ENCODE data around the gene ITK. TPM values are rescaled to one million over a fixed set of nuclear protein-coding genes. Genes with fewer than 3 reads are reported as not detected.
A peak's percentile ranks its signal among the peaks of the same experiment; 100 is the strongest.

ITK gene
- total RNA-seq, 1 experiment from 2014 or later = not detected

DNA sequence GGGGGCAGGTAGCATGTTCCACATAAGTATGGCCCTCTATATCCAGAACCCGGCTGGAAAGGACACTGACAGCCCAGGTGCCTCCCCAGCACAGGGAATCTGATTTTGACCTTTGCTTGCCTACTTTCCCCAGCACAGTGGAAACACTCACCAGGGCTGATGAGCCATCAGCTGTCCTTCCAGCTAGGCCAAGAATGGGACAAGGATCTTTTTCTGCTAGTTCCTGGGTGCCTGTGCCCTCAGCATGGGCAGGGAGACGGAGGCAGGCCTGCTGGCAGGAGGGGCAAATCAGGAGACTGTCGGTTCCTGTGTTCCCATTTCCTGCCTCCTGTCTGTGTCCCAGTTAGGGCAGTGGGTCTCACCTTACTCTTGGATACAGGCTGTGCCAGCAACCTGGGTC, 86.4 kb downstream of the ITK start:
- intact Hi-C loops (cut with micrococcal nuclease; ENCODE audit: unreplicated experiment) = loop anchor here (5.0 kb wide), 1 partner anchor 45 kb away; no protein-coding TSS in a partner anchor
- Histone ChIP-seq H3K27me3 (replicated peaks; ENCODE audit: control insufficient read depth, insufficient read depth, low read length) (no peaks in the 10 kb centered on the region; the same call in 1 of the 2 replicates), H3K9me3 (no peaks in the 10 kb centered on the region), H3K4me3 (ENCODE audit: low read depth, low read length) (no peak overlapping the region), H3K36me3 (ENCODE audit: control insufficient read depth, insufficient read depth, low read length) (no peaks in the 10 kb centered on the region), H3K4me1 (no peaks in the 10 kb centered on the region)
- H3K27me3 Mint-ChIP-seq (ENCODE audit: insufficient read depth, unreplicated experiment) = peaks cover 11% of the 10 kb centered on the region
- POLR2A ChIA-PET = no interaction called here
- H3K4me3 Mint-ChIP-seq (ENCODE audit: unreplicated experiment) = peak overlapping the region; percentile 66
- CTCF ChIA-PET = interaction anchor here (0.6 to 0.9 kb wide), 2 partner anchors 20 to 124 kb away, joined by 3 read pairs; partner anchors contain the start of gene MED7
- no peak overlapping the region for H3K27ac Mint-ChIP-seq (ENCODE audit: unreplicated experiment)
- H3K36me3 Mint-ChIP-seq (ENCODE audit: insufficient read depth, unreplicated experiment) = no peaks in the 10 kb centered on the region
- BruUV-seq (replicated peaks) = no TSS peak
- no peak for DNase-seq
- H3K9me3 Mint-ChIP-seq (ENCODE audit: unreplicated experiment) = no peaks in the 10 kb centered on the region
- H3K4me1 Mint-ChIP-seq (ENCODE audit: low read depth, unreplicated experiment) = no peaks in the 10 kb centered on the region
- TF ChIP-seq CTCF (IDR thresholded peaks at IDR 0.05; ENCODE audit: insufficient read depth in 1 of 2, low read depth in 1 of 2, low read length in 1 of 2, severe bottlenecking in 1 of 2, unreplicated experiment in 1 of 2) = no peak

GRCh38 chr5:157267761-157268480, 87.3 kb downstream of the ITK start:
- no peak for TF ChIP-seq CTCF (IDR thresholded peaks at IDR 0.05; ENCODE audit: insufficient read depth in 1 of 2, low read depth in 1 of 2, low read length in 1 of 2, severe bottlenecking in 1 of 2, unreplicated experiment in 1 of 2)
- no peaks in the 10 kb centered on the region for H3K4me1 ChIP-seq
- ChIA-PET CTCF (interaction anchor here (0.8 to 0.9 kb wide), 2 partner anchors 14 to 19 kb away, joined by 3 read pairs; no protein-coding TSS in a partner anchor), POLR2A (no interaction called here)
- no peaks in the 10 kb centered on the region for H3K36me3 Mint-ChIP-seq (ENCODE audit: insufficient read depth, unreplicated experiment)
- H3K9me3 Mint-ChIP-seq (ENCODE audit: unreplicated experiment) = no peaks in the 10 kb centered on the region
- no peak overlapping the region for H3K4me3 ChIP-seq (ENCODE audit: low read depth, low read length)
- H3K4me3 Mint-ChIP-seq (ENCODE audit: unreplicated experiment) = no peak overlapping the region
- H3K27ac Mint-ChIP-seq (ENCODE audit: unreplicated experiment) = no peak overlapping the region
- BruUV-seq (replicated peaks) = no TSS peak
- no peaks in the 10 kb centered on the region for H3K36me3 ChIP-seq (ENCODE audit: control insufficient read depth, insufficient read depth, low read length)
- H3K4me1 Mint-ChIP-seq (ENCODE audit: low read depth, unreplicated experiment) = no peaks in the 10 kb centered on the region
- intact Hi-C loops (cut with micrococcal nuclease; ENCODE audit: unreplicated experiment) = loop anchor here (5.0 kb wide), 1 partner anchor 44 kb away; no protein-coding TSS in a partner anchor
- peaks cover 11% of the 10 kb centered on the region for H3K27me3 Mint-ChIP-seq (ENCODE audit: insufficient read depth, unreplicated experiment)
- H3K27me3 ChIP-seq (replicated peaks; ENCODE audit: control insufficient read depth, insufficient read depth, low read length) = no peaks in the 10 kb centered on the region; the same call in 1 of the 2 replicates
- DNase-seq = no peak
- H3K9me3 ChIP-seq = no peaks in the 10 kb centered on the region

DNA sequence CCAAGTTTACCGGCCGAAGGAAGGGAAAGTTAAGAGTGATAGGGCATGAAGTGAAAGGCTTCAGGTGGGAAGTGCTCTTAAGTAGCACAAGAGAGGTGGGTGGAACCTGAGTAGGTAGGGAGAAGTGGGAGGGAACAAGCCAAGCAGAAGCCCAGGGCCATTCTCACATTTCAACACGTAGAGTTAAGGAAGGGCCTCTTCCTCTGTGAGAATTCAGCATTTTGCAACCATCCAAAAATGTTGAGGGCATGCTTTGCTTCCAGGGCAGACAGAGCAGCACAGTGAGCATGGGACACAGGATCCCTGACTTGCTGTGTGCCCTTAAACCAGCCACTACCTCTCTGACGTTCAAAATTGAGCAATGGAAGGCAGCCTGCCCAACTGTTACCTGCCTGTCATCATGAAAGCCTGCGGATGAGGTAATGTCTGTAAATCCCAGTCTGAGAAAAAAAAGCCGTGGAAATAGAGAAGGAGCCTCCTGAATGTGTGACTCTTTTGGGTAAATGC, 88.6 kb downstream of the ITK start:
- no peak for DNase-seq
- peaks cover 3% of the 10 kb centered on the region for H3K27me3 Mint-ChIP-seq (ENCODE audit: insufficient read depth, unreplicated experiment)
- ChIA-PET CTCF (no interaction called here), POLR2A (no interaction called here)
- H3K4me3 Mint-ChIP-seq (ENCODE audit: unreplicated experiment) = no peak overlapping the region
- no peaks in the 10 kb centered on the region for H3K36me3 Mint-ChIP-seq (ENCODE audit: insufficient read depth, unreplicated experiment)
- Histone ChIP-seq H3K4me1 (no peaks in the 10 kb centered on the region), H3K4me3 (ENCODE audit: low read depth, low read length) (no peak overlapping the region), H3K36me3 (ENCODE audit: control insufficient read depth, insufficient read depth, low read length) (no peaks in the 10 kb centered on the region), H3K27me3 (replicated peaks; ENCODE audit: control insufficient read depth, insufficient read depth, low read length) (no peaks in the 10 kb centered on the region; the same call in 1 of the 2 replicates), H3K9me3 (no peaks in the 10 kb centered on the region)
- no TSS peak for BruUV-seq (replicated peaks)
- H3K4me1 Mint-ChIP-seq (ENCODE audit: low read depth, unreplicated experiment) = no peaks in the 10 kb centered on the region
- intact Hi-C loops (cut with micrococcal nuclease; ENCODE audit: unreplicated experiment) = loop anchor here (5.0 kb wide), 1 partner anchor 43 kb away; no protein-coding TSS in a partner anchor
- no peaks in the 10 kb centered on the region for H3K9me3 Mint-ChIP-seq (ENCODE audit: unreplicated experiment)
- no peak for TF ChIP-seq CTCF (IDR thresholded peaks at IDR 0.05; ENCODE audit: insufficient read depth in 1 of 2, low read depth in 1 of 2, low read length in 1 of 2, severe bottlenecking in 1 of 2, unreplicated experiment in 1 of 2)
- H3K27ac Mint-ChIP-seq (ENCODE audit: unreplicated experiment) = no peak overlapping the region
